Left lung (tissue), 10 donors: Measurements from ENCODE around the gene NLRP12. TPM values are rescaled to one million over a fixed set of nuclear protein-coding genes. Genes with fewer than 3 reads are reported as not detected.
A peak's percentile ranks its signal among the peaks of the same experiment; 100 is the strongest.

Experiments
- ATAC-seq: fragments of 200-7000 bp; cut with Tn5 transposase; one replicate; pipeline ENCODE4 v1.9.1; 2020; ENCODE audit warnings: moderate library complexity
- DNase-seq, 4 donors: peaks; one replicate each; pipeline ENCODE4 v3.0.0-alpha.2; 2013 to 2020
- H3K27ac ChIP-seq, 2 donors: fragments of 200-600 bp; sonication (generic) in 1 of 2; one replicate each; pipeline versions ENCODE4 v1.5.0 to v1.8.0; 2020 to 2021
- H3K27me3 ChIP-seq, 2 donors: fragments of 200-600 bp; sonication (generic) in 1 of 2; one replicate each; pipeline versions ENCODE4 v1.5.0 to v1.8.0; 2020 to 2021
- H3K36me3 ChIP-seq, 2 donors: fragments of 200-600 bp; sonication (generic) in 1 of 2; one replicate each; pipeline versions ENCODE4 v1.5.0 to v1.8.0; 2020 to 2021
- H3K4me1 ChIP-seq, 2 donors: fragments of 200-600 bp; one replicate each; pipeline ENCODE4 v1.8.0; 2021
- H3K4me3 ChIP-seq, 2 donors: fragments of 200-600 bp; sonication (generic) in 1 of 2; one replicate each; pipeline versions ENCODE4 v1.5.0 to v1.8.0; 2020 to 2021; ENCODE audit warnings: mild to moderate bottlenecking in 1 of 2
- H3K9me3 ChIP-seq, 2 donors: fragments of 200-600 bp; sonication (generic) in 1 of 2; one replicate each; pipeline versions ENCODE4 v1.5.0 to v1.8.0; 2020 to 2021
- intact Hi-C, 2 donors: fragments of 100-400 bp; cut with DNase I; formaldehyde crosslinking; loops; one replicate each; pipeline versions ENCODE4 v1.11.2 to v1.14.2; 2022
- polyA plus RNA-seq, 6 donors: library from polyadenylated mRNA; unstranded; fragments of 120-200 nt; gene quantifications; one replicate each; pipeline ENCODE4 v1.2.1, GENCODE V29; 2013; ENCODE audit not compliant: insufficient read length in 6 of 6
- total RNA-seq, 2 donors: library from RNA; stranded (reverse); fragmentation: NEBNext Ultra II Directional; extraction: Animal tissue kit (Norgen Biotek cat#: 25700); gene quantifications; one replicate each; pipeline ENCODE4 v1.2.1, GENCODE V29; 2021
- TF ChIP-seq, protein P1 (sequence below), 2 donors: fragments of 200-600 bp; sonication (generic) in 1 of 2; IDR thresholded peaks; one replicate each; pipeline versions ENCODE4 v1.5.0 to v1.8.0; 2021; ENCODE audit warnings: antibody characterized with exemption in 2 of 2
- donor health status: DM: no; HTN: yes; CAD: no.
- donor health status: DM: no; HTN: no; CAD: no.

NLRP12 gene
- total and polyA plus RNA-seq, 8 donors = 0.28 to 12.2 (median 0.54) TPM

DNA sequence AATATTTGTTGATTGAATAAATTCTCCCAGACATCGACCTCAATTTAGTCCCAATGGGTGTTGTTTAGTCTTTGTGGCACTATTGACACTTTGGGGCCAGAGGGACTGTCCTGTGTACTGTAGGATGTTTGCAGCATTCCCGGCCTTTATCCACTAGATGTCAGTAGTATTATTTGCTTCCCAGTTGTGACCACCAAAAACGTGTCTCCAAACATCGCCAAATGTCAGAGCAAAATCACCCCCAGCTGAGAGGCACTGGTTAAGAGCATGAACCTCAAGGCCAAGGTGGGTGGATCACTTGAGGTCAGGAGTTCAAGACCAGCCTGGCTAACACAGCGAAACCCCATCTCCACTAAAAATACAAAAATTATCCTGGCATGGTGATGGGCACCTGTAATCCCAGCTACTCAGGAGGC, 15.4 kb downstream of the NLRP12 start:
- Histone ChIP-seq H3K4me1 (no peaks in the 10 kb centered on the region), H3K36me3 (peaks cover 0 to 90% of the 10 kb centered on the region in 2 donors), H3K27ac (no peak overlapping the region), H3K4me3 (no peak overlapping the region), H3K27me3 (no peaks in the 10 kb centered on the region), H3K9me3 (no peaks in the 10 kb centered on the region)
- intact Hi-C loops = loop anchor here in 1 of 2 donors (10.0 kb wide), 1 partner anchor 216 kb away; no protein-coding TSS in a partner anchor
- TF ChIP-seq, protein P1, sequence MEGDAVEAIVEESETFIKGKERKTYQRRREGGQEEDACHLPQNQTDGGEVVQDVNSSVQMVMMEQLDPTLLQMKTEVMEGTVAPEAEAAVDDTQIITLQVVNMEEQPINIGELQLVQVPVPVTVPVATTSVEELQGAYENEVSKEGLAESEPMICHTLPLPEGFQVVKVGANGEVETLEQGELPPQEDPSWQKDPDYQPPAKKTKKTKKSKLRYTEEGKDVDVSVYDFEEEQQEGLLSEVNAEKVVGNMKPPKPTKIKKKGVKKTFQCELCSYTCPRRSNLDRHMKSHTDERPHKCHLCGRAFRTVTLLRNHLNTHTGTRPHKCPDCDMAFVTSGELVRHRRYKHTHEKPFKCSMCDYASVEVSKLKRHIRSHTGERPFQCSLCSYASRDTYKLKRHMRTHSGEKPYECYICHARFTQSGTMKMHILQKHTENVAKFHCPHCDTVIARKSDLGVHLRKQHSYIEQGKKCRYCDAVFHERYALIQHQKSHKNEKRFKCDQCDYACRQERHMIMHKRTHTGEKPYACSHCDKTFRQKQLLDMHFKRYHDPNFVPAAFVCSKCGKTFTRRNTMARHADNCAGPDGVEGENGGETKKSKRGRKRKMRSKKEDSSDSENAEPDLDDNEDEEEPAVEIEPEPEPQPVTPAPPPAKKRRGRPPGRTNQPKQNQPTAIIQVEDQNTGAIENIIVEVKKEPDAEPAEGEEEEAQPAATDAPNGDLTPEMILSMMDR (IDR thresholded peaks at IDR 0.05) = peak; percentile 31 to 46
- DNase-seq (no peak), ATAC-seq (peak; percentile 63)

- TF ChIP-seq, protein P1 (IDR thresholded peaks at IDR 0.05) = no peak
- peaks cover 0 to 97% of the 10 kb centered on the region in 2 donors for H3K36me3 ChIP-seq
Measured at GRCh38 chr19:53801257-53801656, 22.9 kb downstream of the NLRP12 start.

DNA sequence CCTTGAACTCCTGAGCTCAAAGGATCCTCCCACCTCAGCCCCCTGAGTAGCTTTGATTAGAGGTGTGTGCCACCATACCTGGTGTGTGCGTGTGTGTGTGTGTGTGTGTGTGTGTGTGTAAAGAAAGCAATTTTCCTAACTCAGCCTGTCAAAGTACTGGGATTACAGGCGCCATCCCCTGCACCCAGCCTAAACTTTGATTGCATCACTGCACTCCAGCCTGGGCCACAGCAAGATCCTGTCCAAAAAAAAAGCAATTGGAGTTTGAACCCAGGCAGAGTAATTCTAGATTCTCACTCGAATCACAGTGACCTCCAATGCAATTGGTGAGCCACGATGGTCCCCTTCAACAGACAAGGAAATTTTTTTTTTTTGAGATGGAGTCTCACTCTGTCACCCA, 29.1 kb downstream of the NLRP12 start:
- H3K4me1 ChIP-seq = no peaks in the 10 kb centered on the region
- no peak overlapping the region for H3K27ac ChIP-seq
- no peaks in the 10 kb centered on the region for H3K9me3 ChIP-seq
- TF ChIP-seq, protein P1 (IDR thresholded peaks at IDR 0.05) = no peak
- peaks cover 0 to 63% of the 10 kb centered on the region in 2 donors for H3K36me3 ChIP-seq
- ATAC-seq = no peak
- no peak overlapping the region for H3K4me3 ChIP-seq
- no peak for DNase-seq
- intact Hi-C loops = no loop called here
- H3K27me3 ChIP-seq = no peaks in the 10 kb centered on the region

More at GRCh38 chr19:53801257-53801656, 22.9 kb downstream of the NLRP12 start:
- ATAC-seq = no peak
- Histone ChIP-seq H3K4me3 (no peak overlapping the region), H3K27ac (no peak overlapping the region), H3K4me1 (no peaks in the 10 kb centered on the region), H3K27me3 (no peaks in the 10 kb centered on the region), H3K9me3 (no peaks in the 10 kb centered on the region)
- no peak for DNase-seq
- intact Hi-C loops = loop anchor here in 1 of 2 donors (10.0 kb wide), 1 partner anchor 224 kb away; no protein-coding TSS in a partner anchor

GRCh38 chr19:53792721-53793433, 31.2 kb downstream of the NLRP12 start:
- Histone ChIP-seq H3K4me1 (no peaks in the 10 kb centered on the region), H3K36me3 (peaks cover 0 to 41% of the 10 kb centered on the region in 2 donors), H3K27me3 (no peaks in the 10 kb centered on the region), H3K27ac (no peak overlapping the region), H3K9me3 (no peaks in the 10 kb centered on the region), H3K4me3 (no peak overlapping the region)
- peak; percentile 100 for ATAC-seq
- peak; percentile 70 to 91 (median 82) for DNase-seq
- TF ChIP-seq, protein P1 (IDR thresholded peaks at IDR 0.05) = peak; percentile 98
- intact Hi-C loops = no loop called here
